TTC549 (cell line): ENCODE measurements around the gene HTRA3.
"Not testable (repeated sequence)": the region's sequence is repeated elsewhere in the genome, so short reads cannot be mapped to it uniquely, and the experiment has no call there.

Experiments
- FAIRE-seq: peaks from 2 replicates; lab custom pipeline; 2012; peaks lifted over from hg19 to GRCh38; lab: Jason Lieb, UNC

HTRA3 gene

GRCh38 chr4:8328866-8329559 is 59.5 kb downstream of the HTRA3 start:
- FAIRE-seq, result no peak

GRCh38 chr4:8329560-8329858 is 60.0 kb downstream of the HTRA3 start:
- FAIRE-seq, result no peak

DNA sequence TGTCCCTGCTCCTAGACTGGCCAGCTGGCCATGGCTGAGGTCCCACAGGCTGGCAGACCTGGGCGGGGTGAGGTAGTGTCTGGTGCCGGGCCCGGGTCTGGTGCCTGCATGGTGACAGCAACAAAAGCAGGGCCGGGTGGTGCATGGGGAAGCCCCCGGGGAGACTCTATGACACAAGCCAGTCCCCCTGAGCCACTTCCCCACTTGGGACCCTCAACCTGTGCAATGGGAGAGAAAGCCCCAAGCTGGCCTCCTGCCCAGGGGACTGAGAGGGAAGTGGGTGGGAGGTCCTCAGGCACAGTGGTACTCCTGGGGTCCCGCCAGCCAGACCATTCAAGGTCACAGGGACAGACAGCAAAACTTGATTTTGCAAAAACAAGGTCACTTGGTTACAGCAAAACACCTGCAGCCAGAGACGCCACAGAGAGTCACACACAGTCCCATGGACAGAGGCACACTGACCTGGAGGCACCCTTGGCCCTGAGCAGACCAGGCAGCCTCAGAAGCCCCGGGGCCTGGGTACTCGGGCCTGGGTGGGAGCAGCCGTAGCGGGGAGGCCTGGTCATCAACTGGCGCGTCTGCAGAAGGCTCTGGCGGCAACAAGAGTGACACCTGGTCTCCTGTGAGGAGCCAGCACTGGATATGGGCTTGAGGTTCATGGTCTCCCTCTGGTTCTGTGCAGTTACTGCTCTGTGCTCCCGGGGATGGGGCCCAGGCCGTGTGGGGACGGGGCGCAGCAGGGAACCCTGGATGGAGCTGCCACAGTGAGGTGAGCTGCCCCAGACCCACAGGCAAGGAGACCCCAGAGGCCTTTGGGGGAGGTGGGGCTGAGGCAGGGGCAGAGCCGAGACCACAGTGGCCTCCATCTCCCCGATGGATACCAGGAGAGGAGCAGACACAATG is 60.6 kb downstream of the HTRA3 start:
- FAIRE-seq, result no peak

- no peak for FAIRE-seq
Observed at GRCh38 chr4:8330821-8331574, 61.4 kb downstream of the HTRA3 start.

GRCh38 chr4:8331575-8331955 is 62.0 kb downstream of the HTRA3 start:
- no peak for FAIRE-seq

DNA sequence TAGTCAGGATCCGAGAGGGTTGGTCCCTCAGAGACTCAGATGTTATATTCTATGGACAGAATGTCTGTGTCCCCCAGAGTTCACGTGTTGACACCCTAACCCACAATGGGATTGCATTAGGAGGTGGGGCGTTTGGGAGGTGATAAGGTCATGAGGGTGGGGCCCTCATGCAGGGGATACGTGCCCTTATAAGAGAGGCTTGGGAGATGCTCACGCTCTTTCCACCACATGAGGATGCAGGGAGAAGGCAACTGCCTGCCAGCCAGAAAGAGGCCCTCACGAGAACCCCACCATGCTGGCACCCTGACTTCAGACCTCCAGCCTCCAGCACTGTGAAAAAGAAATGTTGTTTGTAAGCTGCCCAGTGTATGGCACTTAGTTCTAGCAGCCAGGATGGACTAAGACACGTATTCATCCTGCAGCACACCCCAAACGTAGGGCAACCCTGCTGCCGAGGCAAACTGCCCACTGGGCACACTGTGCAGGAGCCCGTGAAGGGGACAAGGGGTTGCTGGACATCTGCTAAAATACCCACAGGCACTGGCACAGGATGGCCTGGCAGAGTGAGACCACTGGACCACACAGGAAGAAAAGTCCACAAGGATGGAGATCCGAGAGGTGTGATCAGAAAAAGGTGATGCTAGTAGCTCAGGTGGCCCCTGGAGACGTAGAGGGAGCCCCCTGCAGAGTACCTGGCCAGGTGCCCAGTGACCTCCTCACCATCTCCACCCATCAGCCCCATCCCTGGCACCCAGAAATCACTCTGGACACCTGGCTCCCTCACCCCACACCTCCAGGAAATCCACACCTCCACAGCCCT is 62.7 kb downstream of the HTRA3 start:
- FAIRE-seq, result no peak

- no peak for FAIRE-seq
Observed at GRCh38 chr4:8332891-8333331, 63.4 kb downstream of the HTRA3 start.

- FAIRE-seq, result no peak
Observed at GRCh38 chr4:8333726-8334460, 64.3 kb downstream of the HTRA3 start.

- no peak for FAIRE-seq
Observed at GRCh38 chr4:8334786-8335460, 65.4 kb downstream of the HTRA3 start.

DNA sequence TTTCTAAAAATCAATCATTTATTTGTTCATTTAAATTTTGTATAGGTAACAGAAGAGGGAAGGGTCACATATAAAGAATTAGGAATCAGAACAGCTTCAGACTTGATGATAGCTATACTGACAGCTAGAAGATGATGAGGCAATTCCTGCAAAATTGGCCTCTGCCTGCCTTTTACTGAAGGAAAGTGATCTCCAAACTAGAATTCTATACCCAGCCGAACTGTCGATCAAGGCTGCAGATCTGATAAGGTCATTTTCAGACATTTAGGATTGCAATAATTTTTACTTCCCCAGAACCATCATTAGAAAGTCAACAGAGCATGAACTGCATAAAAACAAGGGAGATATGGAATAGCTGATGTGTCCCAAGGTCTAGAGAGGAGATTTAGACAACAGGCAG is 66.3 kb downstream of the HTRA3 start:
- FAIRE-seq, result no peak

- FAIRE-seq, result no peak
Observed at GRCh38 chr4:8336412-8337075, 67.0 kb downstream of the HTRA3 start.

DNA sequence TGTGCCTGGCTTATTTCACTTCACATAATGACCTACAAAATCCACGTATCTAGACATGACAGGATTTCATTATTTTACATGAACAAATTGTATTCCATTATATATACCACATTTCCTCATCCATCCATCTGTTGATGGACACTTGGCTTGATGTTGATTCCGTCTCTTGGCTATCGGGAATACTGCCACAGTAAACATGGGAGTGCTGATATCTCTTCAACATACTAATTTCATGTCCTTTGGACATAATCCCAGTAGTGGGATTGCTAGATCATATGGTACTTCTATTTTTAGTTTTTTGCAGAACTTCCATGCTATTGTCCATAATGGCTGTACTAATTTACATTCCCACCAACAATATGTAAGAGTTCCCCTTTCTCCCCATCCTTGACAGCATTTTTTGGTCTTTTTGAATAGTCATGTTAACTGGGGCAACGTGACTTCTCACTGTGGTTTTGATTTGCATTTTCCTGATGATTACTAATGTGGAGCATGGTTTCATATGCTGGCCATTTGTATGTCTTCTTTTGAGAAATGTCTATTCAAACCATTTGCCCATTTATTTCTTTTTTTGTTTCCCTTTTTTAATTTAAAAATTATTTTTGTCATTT is 68.9 kb downstream of the HTRA3 start:
- FAIRE-seq, result no peak

DNA sequence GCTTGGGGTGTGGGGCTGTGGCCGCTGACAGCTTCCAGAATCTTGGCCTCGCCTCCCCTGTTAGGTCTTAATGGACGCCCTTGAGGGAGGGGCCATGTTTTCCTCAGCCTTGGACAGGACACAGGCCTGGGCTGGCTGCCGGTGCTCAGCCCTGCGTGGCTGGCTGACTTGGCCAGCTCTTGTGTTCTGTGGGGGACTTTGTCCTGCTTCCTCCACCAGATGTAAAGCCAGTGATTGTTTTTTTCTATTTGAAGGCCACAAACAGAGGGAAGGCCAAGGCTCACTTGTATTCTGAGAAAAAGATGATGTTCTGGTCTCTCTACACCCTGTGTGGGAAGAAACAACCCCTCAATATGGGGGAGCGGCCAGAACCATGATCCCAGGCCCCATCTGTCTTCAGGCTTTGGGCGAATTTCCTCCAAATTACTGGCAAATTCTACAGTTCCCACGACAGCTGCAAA is 71.3 kb downstream of the HTRA3 start:
- FAIRE-seq, result no peak

GRCh38 chr4:8341281-8341680 is 71.7 kb downstream of the HTRA3 start:
- FAIRE-seq, result not testable (repeated sequence)

DNA sequence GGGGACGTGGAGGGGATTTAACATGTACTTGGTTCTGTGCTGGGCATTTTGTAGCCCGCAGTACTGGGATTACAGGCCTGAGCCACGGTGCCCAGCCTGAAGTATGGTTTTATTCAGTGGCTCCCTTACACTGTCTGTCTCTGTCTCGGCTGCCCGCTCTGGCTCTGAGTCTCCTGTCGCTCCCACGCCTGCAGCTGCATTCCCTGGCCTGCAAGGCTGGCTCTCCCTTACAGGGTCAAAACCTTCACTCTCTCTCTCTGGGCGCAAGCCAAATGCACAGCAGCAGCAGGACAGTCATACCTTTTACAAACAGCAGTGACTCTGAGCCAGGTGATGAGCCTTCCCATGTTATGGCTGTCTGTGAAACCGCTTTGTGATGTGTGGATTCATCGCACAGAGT is 72.1 kb downstream of the HTRA3 start:
- no peak for FAIRE-seq

GRCh38 chr4:8342651-8343261 is 73.2 kb downstream of the HTRA3 start:
- FAIRE-seq, result no peak

DNA sequence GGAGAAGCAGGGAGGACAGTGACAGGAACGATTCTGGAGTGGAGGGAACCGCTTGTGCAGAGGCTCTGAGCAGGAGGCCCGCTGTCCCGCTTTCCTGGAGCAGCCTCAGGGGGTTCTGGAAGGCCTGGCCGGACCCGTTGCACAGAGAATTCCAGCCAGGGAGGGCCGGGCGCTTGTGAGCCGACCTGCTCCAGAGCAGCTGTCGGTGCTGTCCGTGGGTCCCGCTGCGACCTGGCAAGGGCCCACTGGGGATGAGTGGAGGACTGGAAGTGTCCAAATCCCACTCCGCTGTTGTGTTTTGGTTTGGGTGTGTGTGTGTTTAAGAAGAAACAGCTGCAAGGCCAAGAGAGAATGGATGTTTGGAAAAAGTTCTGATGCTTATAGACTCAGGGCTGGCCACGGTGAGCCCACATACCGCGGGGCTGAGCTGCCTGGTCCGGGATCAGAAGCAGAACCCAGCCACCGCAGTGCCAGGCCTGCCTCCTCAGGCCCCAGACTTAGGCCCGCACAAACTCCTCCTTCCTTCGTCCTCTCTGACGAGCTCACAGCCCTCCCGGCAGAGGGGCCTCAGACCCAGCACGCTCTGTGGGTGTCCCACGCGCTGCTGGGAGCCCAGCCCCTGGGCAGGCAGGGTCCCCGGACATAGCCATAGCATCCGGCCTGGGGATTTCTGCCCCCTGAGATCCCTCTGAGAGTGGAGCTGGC is 73.9 kb downstream of the HTRA3 start:
- FAIRE-seq, result no peak

DNA sequence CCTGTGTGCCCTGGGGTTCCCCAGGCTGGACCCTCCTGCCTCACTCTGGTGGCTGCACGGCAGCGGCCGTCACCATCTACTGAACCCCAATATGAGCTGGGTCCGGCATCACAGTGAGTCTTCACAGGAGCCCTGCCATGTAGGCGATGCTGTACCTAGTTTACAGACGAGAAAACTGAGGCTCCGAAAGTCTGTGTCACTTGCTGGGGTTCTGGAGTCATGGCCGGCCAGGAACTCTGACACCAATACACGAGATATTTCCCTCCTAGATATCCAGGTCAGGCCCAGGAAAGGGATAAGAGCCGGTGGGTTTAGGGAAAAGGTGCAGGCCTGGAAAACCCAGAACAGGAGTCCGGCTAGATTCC is 74.4 kb downstream of the HTRA3 start:
- FAIRE-seq, result no peak

- FAIRE-seq, result no peak
Observed at GRCh38 chr4:8344377-8344776, 74.8 kb downstream of the HTRA3 start.
